Measurements from ENCODE around the gene FASTK. TPM values are rescaled to one million over a fixed set of nuclear protein-coding genes. Genes with fewer than 3 reads are reported as not detected.
A peak's percentile ranks its signal among the peaks of the same experiment; 100 is the strongest.

The FASTK gene
- total RNA-seq, 1 donor from 2014 or later = 79.4 TPM

GRCh38 chr7:151104411-151105235 is 24.0 kb upstream of the FASTK start:
- intact Hi-C loops (cut with micrococcal nuclease) = no loop called here
- no peak for DNase-seq

GRCh38 chr7:151103973-151104372 is 23.4 kb upstream of the FASTK start:
- intact Hi-C loops (cut with micrococcal nuclease) = no loop called here
- DNase-seq (no peak), ATAC-seq (no peak)

More at GRCh38 chr7:151104411-151105235, 24.0 kb upstream of the FASTK start:
- ATAC-seq = no peak

- no peak for DNase-seq
- ATAC-seq = no peak
- intact Hi-C loops (cut with micrococcal nuclease) = no loop called here
These were observed 22.4 kb upstream of the FASTK start for GRCh38 chr7:151102991-151103390.

DNA sequence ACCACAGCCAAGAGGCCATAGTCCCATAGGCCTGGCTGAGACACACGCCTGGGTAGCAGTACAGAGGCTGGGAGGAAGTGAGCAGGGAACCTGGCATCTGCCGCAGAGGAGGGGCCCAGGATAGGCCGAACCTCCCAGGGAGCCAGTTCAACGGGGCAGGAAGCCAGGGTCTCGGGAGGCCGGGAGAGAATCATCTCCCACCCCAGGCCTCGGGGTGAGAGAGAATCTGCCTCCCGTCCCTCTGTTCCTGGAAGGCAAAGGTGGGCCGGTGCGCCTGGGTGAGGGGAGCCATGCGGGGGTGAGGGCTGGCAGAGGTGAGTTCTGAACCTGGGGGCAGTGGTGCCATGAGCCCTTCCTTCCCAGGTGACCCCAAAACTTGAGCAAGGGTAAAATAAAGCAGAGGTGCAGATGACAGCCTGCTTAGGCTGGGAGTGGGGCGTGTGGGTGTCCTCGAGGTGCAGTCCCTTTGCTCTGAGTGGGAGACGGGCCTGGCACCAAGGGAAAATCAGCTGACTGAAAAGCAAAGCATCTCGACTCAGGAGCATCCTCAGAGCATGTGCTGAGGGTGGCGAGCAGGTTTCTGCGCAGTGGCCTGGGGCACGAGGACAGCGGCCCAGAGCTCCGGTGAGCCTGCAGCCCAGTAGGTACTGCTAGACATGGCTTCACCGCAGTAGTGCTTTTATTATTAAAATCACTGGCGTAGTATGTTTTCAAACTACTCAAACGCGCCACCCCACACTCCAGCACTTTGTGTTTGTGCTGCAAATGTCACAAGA is 21.2 kb upstream of the FASTK start:
- ATAC-seq = peak; percentile 23
- DNase-seq = no peak

DNA sequence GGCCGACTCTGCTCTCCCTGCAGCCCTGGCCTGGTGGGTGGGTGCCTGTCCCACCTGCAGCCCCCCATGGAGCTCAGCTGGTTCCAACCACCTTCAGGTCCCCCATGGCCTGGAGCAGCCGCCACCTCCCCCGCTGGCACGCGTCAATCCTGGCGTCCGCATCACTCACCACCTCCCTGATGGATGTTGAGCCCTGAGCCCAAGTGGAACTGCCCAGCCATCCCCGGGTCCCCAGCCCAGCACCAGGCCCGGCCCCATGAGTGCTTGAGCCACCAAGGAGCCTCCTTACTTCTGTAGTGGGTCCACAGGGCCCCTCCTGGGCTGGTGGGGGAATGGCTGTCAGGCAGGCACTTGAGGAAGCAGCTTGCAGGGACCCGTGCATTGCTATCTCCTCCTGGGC is 20.3 kb upstream of the FASTK start:
- DNase-seq (no peak), ATAC-seq (no peak)
- intact Hi-C loops (cut with micrococcal nuclease) = no loop called here

More for the DNA sequence above, 21.2 kb upstream of the FASTK start:
- intact Hi-C loops (cut with micrococcal nuclease) = no loop called here

DNA sequence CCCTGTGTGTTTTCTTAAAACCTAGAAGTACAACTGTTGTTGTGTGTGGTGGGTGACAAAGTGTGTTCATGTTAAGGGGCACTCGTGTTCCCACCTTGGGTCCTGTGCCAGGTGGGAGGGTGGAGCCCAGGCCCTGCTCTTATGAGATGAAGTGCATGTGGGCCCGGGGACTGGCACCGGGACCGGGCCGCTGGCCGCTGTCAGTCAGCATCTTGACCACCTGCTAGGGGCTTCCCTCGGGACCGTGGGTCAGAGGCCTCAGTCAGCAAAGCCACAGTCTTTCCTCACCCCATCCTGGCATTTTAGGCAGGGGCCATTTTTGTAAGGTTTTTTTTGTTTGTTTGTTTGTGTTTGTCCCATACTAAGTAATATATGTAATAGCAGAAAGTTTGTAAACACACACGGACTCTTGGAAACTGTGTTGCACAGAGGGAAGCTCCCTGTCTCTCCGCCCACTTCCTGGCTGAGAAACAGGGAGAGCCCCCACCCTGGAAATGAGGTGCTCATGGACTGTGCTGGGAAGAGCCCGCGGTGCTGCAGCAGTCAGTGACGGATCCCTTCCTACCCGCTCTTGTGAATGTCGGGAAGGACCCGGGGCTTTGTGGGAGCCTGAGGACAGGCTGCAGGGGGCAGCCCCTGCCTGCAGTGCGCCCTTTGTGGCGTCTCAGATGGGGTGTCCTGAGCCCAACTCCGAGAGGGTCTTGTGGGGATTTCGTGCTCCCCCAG is 19.0 kb upstream of the FASTK start:
- intact Hi-C loops (cut with micrococcal nuclease) = no loop called here
- DNase-seq = peak; percentile 26
- peak; percentile 43 for ATAC-seq

DNA sequence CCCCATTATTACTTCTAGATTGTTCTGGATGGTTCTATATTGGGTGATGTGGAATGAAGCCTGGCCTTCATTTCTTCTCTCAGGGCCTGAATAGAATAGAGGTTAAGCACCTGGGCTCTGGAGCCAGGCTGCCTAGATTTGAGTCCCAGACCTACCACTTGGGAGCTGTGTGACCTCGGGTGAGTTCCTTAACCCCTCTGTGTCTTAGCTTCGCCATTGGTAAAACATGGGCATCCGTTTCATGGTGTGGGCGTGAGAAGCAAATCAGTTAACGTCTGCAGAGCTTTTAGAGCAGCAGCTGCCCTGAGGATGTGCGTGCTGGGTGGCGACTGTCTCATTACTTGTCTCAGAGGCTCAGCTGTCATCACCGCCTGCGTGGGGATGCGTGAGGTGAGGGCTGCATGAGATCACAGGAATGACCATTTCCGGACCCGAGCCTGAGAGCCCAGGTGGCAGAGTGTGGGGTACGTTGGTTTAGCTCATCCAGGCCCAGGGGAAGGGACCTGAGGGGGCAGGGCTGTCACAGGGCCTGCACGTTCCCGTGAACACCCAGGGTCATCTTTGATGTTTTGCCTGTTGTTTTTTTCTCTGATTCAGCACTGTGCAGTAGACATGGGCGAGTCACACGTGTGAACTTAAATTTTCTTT is 15.3 kb upstream of the FASTK start:
- intact Hi-C loops (cut with micrococcal nuclease) = no loop called here
- ATAC-seq = no peak
- no peak for DNase-seq

GRCh38 chr7:151095123-151095797 is 14.7 kb upstream of the FASTK start:
- intact Hi-C loops (cut with micrococcal nuclease) = no loop called here
- DNase-seq = no peak
- ATAC-seq = no peak

GRCh38 chr7:151094675-151095074 is 14.1 kb upstream of the FASTK start:
- no peak for ATAC-seq
- intact Hi-C loops (cut with micrococcal nuclease) = no loop called here
- no peak for DNase-seq

- intact Hi-C loops (cut with micrococcal nuclease) = no loop called here
- no peak for ATAC-seq
- DNase-seq = no peak
These were observed 13.1 kb upstream of the FASTK start for GRCh38 chr7:151093748-151094147.

GRCh38 chr7:151091988-151092387 is 11.4 kb upstream of the FASTK start:
- ATAC-seq = no peak
- intact Hi-C loops (cut with micrococcal nuclease) = no loop called here
- no peak for DNase-seq

GRCh38 chr7:151091431-151091830 is 10.8 kb upstream of the FASTK start:
- ATAC-seq (no peak), DNase-seq (no peak)
- intact Hi-C loops (cut with micrococcal nuclease) = no loop called here

DNA sequence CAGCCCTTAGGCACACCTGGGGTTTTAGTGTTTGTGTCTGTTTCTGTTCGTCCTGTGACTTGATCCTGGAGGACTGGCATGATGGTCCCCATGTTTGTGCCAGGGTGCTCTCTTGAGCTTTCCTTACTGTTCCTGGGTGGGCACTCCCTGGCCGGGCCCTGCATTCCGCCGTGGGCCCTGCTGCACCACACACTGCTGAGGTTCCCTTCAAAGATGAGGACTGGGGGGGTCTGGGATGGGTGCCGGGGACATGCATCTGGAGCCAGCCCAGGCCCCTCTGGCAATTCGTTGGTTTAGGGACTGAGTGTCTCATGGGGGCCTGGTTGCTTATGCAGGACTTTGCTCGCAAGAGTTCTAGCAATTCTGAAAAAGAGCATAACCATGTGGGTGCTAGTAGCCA is 10.4 kb upstream of the FASTK start:
- intact Hi-C loops (cut with micrococcal nuclease) = no loop called here
- DNase-seq (no peak), ATAC-seq (no peak)

DNA sequence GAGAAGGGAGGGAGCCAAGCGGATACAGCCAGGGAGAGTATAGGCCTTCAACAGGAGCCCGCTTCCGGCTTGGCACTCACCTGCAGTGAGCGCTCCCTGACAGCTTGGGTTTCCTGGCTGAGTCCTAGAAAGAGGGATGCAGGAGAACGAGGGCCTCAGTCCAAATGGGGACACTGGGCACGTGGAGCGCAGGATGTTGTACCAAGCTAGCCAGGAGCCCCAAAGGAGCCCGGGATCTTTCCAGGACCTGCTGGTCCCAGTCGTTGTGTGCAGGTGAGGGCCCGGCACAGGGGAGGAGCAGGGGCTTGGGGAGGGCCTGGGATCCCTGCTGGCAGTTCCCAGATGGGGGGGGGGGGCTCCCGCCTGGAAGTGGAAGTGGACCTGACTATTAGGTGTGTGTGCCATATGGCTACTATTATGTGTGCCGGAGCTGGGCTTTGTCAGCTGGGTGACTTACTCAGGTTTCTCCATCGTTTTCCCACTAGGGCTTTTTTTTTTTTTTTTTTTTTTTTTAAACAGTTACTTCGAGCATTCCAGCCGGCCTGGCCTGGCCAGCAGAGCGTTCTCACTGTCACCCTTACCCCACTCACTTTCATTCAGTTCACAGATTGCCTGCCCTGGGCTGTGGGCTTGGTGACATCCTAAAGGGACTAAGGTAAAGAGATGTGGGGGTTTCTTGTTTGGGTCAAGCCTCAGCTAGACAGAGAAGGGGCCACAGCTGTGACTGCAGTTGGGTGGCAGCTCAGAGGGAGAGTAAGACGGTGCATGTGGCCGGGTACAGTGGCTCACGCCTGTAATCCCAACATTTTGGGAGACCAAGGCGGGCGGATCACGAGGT is 9.5 kb upstream of the FASTK start:
- intact Hi-C loops (cut with micrococcal nuclease) = no loop called here
- ATAC-seq (no peak), DNase-seq (no peak)

GRCh38 chr7:151088856-151089699 is 8.5 kb upstream of the FASTK start:
- ATAC-seq (peak; percentile 47), DNase-seq (peak; percentile 77)
- intact Hi-C loops (cut with micrococcal nuclease) = no loop called here

DNA sequence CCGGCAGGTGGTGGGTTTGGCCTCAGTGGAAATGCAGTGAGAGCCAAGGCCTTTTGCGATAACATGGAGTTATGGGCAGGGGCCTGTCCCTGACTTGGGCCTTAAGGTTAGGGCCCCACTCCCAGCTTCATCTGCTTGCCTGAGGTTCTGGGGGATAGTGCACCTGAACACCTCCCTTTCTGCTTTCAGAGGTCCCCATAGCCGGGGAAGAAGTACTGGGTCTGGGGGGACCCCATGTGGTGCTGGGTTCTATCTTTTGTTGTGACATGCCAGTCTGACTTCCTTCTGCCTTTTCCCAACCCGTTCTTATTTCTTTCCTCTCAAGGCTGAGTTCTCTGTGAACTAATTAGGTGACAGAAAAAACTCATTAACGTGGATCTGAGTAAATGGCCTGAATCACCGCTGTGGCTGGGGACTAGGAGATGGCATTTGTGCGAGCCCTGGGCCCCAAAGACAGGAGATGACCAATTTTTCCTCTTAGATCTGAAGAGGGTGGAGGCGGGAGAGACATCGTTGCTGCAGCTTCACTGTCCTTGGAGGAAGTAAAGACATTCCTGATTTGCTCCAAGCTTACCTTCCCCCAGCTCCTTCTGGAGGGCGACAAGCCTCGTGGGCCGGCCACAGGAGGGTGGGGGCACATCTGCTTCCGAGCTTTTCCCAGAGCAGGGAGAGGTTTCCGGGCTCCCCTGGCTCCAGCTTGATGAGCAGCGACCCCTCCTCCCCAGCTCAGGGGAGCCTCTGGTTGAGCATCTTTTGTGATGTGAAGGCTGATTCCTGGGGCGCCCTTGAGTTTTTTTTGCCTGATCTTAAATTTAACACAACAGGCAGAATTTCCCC is 7.6 kb upstream of the FASTK start:
- ATAC-seq (no peak), DNase-seq (no peak)
- intact Hi-C loops (cut with micrococcal nuclease) = no loop called here

Measured in left ventricle myocardium superior (tissue), 1 donor.